Hindlimb muscle (tissue), 1 donor: Measurements from ENCODE around the gene AP2A2. TPM values are rescaled to one million over a fixed set of nuclear protein-coding genes. Genes with fewer than 3 reads are reported as not detected.
A peak's percentile ranks its signal among the peaks of the same experiment; 100 is the strongest.

Experiments used
- DNase-seq: peaks from one replicate; pipeline ENCODE4 v3.0.0-alpha.2; 2013
- polyA plus RNA-seq: library from polyadenylated mRNA; unstranded; fragments of 120-200 nt; gene quantifications from one replicate; pipeline ENCODE4 v1.2.1, GENCODE V29; 2013; ENCODE audit not compliant: insufficient read length

The AP2A2 gene
- 49.7 TPM for polyA plus RNA-seq

DNA sequence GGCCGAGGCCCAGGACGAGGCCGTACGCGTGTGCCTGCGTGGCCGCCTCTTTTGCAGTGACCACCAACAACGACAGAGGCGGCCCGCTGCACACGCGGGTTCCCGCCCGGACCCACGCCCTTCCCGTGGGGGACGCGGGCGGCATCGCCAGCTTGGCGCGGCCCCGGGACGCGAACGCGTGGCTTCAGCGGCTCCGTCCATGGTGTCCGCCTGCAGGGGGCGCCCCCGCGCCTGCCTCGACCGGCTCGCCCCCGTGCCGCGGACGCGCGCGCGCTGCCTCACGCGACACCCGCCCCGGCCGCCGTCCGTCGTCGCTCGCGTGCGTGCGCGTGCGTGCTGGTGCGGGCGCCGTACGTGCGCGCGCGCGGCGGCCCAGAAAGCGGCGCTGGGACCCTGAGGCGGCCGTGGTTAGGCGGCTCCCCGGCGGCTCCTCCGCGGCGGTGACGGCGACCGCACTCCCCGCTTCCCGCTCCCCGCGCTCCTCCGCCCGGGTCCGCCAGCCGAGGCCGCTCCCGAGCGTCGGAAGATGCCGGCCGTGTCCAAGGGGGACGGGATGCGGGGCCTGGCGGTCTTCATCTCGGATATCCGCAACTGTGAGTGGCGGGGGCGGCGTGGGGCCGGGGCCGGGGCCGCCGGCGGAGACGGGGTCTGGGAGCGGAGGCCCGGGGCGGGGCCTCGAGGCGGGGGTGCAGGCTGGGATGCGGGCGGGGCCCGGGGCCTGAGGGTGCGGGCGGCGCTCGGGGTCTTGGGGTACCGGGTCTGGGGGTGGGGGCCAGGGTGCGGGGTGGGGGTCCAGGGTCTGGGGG lies at the start of gene AP2A2:
AP2A2 (plus strand) TSS at position 375 of the 806 bp plus-strand sequence; CDS start at position 527, 152 bp downstream.
- DNase-seq, result peak; percentile 95

DNA sequence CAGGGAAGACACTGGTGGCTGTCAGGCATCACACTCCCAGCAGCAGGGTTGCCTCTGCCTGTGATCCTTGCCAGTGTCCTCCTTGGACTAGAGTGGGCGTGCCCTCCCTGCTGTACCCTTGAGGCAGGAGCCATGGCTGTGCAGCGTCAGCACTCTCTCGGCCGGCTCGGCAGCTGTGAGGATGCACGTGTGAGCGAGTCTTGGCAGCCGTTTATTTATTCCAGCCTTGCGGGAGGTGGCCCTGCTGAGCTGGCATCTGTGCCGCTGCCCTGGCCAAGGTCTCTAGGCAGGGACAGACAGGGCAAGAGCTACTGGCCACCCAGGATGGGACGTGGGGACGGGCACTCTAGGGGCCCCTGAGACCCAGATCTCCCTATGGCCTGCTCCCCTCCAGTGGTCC lies 49.1 kb upstream of the AP2A2 start:
- no peak for DNase-seq

DNA sequence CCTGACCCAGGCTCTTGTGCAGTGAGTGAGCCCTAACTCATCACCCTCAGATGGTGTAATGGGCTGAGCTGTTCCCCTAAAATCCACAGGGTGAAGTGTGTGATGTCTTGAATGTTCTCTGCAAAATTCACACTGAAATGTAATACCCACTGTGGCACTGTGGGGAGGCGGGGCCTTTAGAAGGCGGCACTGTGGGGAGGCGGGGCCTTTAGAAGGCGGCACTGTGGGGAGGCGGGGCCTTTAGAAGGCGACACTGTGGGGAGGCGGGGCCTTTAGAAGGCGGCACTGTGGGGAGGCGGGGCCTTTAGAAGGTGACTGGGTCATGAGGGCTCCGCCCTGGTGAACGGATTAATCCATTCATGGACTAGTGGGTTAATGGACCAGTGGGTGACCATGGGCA lies 48.1 kb upstream of the AP2A2 start:
- no peak for DNase-seq

DNA sequence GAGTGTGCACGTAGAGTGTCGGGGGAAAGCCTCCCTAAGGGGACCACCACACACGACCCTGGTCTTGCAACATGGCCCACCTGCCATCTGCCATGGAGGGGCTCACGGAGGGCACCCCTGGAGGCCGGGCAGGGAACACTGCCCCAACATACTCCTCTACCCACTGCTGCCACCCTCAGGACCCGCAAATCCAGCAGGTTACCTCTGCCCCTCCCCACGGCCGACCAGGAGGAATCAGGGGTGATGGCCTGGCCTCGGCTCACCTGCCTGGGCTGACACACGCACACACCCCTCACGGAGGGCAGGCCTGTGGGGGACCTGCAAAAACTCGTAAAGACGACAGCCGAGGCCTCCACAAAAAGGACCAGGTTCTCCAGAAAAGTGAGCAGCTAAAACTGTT lies 45.2 kb upstream of the AP2A2 start:
- DNase-seq, result no peak

DNA sequence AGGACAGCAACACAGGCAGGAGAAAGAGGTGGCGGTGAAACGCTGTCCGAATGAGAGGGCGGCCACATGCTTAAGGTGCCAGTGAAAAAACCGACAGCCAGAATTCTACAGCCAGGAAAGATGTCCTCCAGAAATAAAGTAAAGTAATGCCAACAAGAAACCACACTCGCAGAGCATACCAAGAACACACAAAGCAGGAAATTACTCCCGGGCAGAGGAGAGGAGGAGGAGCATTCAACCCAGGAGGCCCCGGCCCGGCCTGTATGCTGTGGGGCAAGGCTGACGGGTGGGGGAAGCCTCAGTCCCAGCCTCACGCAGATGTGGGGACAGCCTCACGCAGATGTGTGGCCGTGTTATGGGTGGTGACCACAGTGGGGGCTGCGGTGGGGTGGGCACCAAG lies 43.1 kb upstream of the AP2A2 start:
- no peak for DNase-seq

DNA sequence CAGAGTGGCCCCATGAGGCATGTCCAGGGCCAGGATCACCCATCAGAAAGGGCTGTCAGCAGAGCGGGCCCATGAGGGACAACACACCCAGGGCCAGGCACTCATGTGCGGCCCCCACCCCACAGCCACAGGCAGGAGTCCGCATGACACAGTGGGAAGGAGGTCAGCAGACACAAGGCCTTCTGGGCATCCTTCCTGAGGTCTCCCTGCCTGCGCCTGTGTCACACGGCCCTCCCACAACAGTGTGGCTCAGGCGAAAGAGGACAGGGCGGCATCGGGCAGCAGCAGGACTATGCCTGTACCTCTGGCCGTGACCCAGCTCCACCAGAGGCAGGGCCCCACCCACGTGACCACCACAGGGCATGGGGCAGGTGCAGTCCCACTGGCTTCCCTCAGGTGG lies 42.1 kb upstream of the AP2A2 start:
- DNase-seq, result no peak

DNA sequence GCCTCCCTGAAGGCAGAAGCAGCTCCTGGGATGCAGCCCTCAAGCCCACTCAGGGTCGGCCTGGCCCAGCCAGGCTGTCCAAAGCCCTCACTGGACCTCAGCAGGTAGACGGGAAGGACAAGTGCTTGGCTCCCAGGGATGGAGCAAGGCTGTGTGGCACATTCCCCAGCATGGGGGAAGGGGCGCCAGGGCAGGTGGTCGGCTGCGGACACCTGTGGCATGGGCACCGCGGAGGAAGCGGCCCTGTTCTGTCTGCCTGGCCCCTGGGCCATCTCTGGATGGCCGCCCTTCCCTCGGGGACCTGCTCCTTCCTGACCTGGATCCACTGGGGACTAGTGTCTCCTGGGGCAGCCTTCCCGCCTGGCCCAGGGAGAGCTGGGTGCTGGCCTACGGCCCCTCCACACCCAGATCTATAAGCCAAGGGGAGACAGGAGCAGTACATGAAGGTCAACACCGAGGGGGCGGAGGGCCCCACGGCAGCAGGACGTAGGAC lies 41.0 kb upstream of the AP2A2 start:
- DNase-seq, result no peak

DNA sequence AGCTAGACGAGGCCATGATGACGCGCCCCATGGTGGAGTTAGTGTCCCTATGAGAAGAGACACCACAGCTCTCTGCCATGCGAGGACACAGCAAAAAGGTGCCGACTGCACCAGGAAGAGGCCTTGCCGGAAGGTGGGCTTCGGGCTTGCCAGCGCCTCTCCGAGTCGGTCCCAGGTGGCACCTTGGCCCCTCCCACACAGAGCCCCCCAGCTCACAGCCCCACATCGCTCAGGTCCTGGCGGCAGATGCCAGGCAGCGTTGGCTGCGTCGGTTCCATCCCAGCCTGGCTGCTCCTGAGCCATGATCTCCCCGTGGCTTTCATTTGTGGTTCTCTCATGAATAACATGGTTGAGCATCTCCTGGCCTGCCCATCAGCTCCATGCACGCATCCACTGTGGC lies 39.1 kb upstream of the AP2A2 start:
- no peak for DNase-seq

DNA sequence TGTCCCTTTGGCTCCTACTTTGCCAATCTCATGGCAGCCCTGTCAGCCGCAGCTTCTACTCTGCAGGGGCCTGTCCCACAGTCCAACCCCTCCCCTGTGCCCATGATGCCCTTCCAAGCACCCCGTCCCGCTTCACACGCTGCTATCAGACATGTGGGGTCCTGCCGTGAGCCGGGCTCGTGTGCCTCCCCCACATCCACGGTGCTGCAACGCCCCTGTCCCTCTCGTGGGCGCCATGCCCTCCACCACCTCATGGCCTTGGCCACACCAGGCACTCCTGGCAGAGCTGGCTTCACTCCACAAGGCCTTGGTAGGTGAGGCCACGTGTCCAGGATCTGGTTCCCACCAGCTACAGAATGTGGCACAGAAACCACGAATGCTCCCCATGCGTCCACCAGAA lies 38.1 kb upstream of the AP2A2 start:
- no peak for DNase-seq

DNA sequence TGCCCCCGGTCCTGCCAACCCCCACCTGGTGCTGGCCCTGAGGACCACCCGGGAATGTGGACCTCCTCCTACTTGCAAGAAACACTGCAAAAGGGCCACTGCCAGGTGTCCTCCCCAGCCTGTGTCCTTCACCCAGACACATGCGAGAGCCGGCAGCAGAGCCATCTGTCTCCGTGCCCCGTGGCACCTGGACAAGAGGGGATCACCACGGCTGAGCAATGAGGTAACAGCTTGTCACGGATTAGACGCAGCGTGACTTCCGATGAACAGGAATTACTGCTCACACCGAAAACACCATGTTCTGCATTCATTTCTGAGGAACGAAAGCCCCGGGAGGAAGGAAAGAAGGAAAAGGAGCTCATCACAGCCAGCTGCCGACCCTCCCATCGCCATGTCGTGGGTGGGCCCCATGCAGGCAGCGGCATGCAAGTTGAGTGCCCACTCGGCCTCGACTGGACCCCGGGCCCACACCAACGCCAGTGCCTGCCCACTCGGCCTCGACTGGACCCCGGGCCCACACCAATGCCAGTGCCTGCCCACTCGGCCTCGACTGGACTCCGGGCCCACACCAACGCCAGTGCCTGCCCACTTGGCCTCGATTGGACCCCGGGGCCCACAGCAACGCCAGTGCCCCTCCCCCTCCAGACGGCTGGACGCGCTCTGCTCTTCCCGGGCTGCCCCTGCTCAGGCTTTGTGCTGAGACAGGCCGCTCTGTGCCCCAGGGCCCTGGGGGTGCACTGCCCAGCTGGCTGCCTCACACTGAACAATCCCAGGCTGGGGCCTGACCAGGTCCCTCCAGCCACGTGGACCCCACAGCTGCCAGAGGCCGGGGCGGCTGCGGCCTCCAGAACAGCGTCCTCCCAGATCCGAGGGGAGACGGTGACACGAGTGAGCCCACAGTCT lies 37.1 kb upstream of the AP2A2 start:
- no peak for DNase-seq

DNA sequence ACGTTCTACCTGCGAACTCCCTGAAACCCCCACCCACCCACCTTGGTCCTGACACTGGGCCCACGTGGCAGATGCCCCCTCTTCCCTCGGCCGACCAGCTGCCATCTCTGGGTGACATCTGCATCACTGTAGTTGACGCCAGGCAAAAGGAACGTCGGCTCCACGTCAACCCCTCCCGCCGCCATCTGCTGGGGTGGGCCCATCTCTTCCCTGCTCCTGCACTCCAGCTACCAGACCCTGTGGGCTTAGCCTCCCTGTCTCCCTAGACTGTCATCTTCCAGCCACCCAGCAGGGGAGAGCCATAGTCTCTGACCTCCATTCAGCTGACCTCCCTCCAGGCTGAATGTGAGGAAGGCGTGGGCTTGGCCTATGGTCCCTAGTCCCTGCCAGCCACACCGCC lies 36.4 kb upstream of the AP2A2 start:
- no peak for DNase-seq

DNA sequence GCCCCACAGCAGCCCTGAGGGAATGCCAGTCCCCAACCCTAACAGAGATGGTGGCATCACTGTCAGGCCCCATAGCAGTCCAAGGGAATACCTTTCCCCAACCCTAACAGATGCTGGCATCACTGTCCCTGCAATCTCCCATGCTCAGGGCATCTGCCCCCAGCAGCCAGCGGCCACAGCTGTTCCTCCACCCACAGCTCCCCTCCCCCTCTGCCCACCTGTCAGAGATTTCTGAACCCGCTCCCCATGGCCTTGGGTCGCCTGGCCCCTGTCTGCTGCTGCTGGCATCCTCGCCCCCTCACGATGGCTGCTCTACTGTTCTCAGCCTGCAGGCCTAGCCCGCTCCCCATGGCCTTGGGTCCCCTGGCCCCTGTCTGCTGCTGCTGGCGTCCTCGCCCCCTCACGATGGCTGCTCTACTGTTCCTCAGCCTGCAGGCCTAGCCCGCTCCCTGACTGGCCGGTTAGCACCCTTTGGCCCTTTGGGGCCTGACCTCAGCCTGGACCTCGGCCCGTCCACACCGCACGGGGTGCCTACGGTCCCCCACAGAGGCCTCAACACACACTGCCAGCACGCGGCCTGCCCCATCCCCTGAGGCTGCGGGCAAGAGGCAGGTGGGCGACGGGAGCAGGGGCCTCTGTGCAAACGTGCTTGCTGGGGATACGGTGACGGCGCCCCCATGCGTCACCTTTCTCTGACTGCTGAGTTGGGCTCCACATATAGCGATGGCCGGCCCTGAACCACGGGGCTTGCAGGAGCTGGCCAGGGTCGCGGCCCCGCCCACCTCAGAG lies 35.8 kb upstream of the AP2A2 start:
- DNase-seq, result no peak

DNA sequence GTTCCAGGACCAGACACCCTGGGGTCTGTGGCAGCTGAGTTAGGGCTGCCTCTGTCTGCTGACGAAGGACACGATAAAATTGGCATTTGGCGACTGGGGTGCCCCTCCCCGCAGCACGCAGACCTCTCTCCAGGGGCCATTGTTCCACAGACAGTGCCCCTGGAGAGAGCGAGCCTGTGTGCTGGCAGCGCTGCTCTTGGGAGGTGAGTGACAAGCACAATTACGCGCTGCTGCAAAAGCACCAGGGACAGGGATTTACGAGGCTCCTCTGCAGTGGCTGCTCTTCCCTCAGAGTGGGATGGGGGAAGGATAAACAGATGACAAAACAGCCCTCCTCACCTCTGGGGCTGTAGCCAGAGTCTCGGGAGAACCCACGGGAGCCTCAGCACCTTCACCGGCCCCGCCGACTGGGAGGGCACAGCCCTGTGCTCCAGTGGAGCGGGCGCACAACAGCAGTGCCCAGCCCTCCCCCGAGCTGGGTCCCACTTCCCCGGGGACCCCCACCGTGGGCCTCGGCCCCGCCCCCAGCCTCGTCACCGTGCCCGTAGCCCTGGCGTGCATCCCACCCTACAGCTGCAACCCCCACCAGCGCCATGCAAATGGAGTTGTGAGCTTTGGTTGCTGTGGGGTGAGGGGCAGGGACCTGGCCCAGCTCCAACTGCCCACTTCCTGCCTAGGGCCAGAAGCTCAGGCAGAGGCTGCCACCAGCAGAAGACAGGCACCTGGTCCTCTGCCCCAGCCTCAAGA lies 34.7 kb upstream of the AP2A2 start:
- no peak for DNase-seq

DNA sequence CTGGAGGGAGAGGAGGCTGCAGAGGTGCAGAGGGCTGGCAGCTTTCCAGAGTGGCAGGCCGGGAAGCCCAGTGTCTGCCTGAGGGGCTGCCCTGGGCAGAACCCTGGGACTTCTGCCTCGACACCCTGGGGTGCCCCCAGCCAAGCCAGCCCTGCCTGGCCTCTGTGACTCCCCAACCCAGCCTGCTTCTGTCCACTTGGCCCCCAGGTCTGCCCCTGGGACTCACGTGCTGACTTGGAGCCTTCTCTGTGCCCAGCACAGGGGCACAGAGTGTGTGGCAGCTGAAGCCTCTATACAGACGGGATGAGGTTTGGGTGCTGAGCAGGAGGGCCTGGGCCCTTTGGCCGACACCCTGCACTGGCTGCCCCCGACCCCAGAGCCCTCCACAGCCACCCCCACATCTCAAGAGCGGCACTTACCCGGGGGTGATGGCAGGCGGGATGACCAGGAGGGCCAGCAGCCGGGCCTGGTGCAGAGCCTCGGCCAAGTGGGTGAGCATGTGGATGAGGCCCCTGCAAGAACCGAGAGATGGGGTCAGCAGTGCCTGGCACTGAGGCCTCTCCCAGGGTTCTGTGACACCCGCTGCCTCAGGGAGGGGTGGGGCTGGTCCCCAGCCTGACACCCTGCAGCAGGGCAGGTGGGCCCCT lies 32.5 kb upstream of the AP2A2 start:
- no peak for DNase-seq

DNA sequence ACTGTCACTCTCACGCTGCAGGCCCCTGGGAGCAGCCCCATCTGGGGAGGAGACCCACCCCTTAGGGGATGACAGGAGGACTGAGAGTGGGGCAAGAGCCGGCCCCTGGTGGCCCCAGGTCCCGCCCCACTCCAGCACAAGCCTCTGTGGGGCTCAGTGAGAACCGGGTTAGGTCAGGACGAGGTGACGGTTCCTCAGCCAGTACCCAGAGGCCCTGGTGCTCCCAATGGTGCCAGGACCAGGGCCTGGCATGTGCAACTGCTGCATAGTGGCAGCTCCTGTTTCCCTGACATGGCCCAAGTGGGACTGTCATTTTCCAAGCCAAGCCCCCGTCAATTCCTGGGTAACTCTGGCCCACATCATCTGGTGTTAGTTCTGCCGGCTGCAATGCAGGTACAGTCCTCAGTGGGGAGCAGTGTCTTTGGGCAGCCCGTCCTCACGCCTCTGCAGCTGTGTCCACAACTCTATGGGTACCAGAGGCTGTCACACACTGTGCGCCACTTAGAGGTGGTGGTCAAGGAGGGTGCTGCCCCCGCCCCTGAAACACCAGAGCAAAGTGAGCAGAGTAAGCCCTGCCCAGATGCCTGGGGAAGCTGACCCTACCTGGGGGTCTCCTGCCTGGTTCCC lies 31.0 kb upstream of the AP2A2 start:
- DNase-seq, result no peak

DNA sequence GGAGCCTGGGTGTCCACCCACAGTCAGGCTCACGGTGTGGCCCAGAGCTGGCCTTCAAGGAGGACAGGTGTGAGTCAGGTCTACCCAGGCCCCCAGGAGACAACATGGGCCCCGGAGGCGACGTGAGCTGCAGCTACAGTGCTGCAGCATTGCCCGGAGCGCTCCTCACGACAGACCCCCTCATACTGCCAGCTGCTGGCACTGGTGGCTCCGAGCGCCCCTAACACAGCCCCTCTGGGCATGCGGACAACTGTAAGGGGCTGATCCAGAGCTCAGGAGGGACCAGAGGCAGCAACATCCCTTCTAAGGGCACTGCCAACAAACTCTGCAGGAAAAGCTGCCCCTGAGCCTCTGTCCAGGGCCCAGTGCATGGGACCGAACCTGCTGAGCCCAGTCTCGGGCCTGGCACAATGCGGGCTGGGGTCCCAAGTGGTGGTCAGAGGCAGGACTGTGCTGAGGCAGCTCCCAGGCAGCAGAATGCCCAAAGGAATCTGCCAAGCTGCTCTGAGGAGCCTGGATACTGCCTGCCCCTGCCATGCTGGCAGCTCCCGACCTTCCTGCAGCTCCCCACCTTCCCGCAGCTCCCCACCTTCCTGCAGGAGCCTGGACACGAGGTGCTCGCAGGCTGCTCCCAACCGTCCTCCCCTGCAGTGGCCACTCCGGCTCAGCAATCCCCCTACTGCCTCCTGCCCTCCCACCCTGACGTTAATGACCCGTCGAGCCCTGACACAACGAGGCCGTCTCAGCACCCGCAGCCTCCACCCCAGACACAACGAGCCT lies 30.1 kb upstream of the AP2A2 start:
- DNase-seq, result no peak

DNA sequence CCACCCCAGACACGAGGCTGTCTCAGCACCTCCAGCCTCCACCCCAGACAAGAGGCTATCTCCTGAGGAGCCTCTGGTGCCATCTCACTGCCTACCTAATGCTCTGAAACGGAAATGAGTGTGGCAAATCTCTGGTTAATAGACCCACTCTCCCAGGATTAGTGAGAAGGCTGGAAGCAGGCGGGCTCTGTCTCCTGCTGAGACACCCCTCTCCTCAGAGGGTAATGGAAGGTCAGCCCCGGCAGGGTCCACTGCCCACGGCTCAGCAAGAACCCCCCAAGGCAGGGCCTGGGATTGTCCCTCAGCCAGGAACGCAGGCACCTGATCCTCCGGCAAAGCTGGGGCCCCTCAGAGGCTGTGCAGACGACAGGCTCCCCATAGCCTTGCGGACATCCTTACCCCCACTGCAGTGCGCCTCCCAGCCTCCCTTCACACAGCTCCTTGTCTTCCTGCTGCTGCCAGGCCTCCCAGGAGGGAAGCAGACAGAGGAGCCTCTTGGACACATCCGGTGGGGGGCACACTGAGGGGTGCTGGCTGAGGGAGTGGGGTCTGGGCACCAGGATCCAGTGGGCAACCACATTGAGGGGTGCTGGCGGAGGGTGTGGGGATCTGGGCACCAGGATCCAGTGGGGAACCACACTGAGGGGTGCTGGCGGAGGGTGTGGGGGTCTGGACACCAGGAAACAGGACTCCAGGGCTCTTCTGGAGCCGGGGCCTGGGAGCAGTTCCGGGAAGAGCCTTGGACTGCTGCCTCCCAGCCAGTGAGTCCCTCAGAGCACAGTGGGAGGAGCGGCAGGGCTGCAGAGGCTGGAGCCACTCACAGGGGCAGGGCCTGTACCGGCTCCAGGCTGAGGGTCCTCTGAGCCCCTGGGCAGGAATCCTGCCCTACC lies 28.2 kb upstream of the AP2A2 start:
- DNase-seq, result peak; percentile 50

DNA sequence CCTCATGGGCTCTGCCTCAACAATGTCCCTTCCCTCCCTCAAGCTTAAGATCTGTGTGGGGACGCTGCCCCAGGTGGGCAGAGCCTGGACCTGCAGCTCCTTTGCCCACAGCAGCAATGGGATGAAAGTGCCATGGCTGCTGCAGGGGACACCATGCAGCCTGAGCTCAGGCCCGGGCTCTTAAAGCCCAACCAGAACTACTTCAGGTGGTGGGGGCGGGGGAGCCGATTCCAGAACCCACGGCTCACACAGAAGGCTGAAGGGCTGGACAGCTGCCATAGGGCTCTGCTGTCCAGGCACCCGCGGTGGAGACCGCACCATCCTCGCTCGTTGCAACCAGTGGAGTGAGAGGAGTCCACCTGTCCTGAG lies 27.5 kb upstream of the AP2A2 start:
- DNase-seq, result no peak

DNA sequence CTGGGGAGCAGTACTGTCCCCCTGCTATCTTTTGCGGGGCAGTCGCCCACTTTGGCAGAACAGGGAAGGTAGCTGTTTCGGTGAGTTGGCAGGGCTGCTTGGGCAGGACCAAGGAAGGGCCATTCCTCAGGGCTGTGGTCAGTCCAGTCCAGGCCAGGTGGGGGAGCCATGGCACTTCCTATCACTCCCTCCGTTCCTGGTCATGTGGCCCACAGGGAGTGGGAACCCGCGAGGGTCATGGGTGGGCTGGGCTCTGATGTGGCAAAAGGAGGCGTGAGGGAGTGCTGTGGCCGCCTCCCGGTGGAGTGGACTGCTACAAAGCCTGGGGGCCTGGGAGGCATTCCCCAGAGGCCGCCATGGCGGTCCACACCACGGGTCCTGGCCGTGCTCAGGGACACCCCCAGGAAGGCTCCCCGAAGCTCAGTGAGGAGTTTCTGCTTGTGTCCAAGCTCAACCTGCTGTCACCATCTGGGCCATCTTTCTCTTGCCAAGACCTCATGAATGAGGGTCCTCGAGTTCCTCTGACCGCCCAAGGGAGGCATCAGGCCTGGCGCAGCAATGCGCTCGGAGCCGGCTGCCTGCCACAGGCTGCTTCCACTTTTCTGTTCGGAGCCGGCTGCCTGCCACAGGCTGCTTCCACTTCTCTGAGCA lies 27.0 kb upstream of the AP2A2 start:
- DNase-seq, result peak; percentile 29
